Lower lobe of right lung (tissue), 2 donors: Measurements from ENCODE around the gene DNAJC8. TPM values are rescaled to one million over a fixed set of nuclear protein-coding genes. Genes with fewer than 3 reads are reported as not detected.

ENCODE experiments used
- ATAC-seq, 2 donors: fragments of 200-7000 bp; cut with Tn5 transposase; one replicate each; pipeline ENCODE4 v1.9.1; 2020 to 2022; ENCODE audit warnings: mild to moderate bottlenecking in 2 of 2, moderate library complexity in 2 of 2
- DNase-seq: peaks from one replicate; pipeline ENCODE4 v3.0.0-alpha.2; 2020
- H3K27ac ChIP-seq: fragments of 200-600 bp; one replicate; pipeline ENCODE4 v1.8.0; 2022
- H3K27me3 ChIP-seq: fragments of 200-600 bp; one replicate; pipeline ENCODE4 v1.8.0; 2022; ENCODE audit warnings: low read depth
- H3K36me3 ChIP-seq: fragments of 200-600 bp; one replicate; pipeline ENCODE4 v1.8.0; 2022; ENCODE audit warnings: mild to moderate bottlenecking
- H3K4me1 ChIP-seq: fragments of 200-600 bp; one replicate; pipeline ENCODE4 v1.8.0; 2022
- H3K4me3 ChIP-seq: fragments of 200-600 bp; one replicate; pipeline ENCODE4 v1.8.0; 2022; ENCODE audit warnings: mild to moderate bottlenecking
- H3K9me3 ChIP-seq: fragments of 200-600 bp; one replicate; pipeline ENCODE4 v1.8.0; 2022
- CTCF ChIP-seq: fragments of 200-600 bp; IDR thresholded peaks from one replicate; pipeline ENCODE4 v1.8.0; 2022; ENCODE audit warnings: antibody characterized with exemption, mild to moderate bottlenecking
- intact Hi-C: fragments of 100-400 bp; cut with DNase I; formaldehyde crosslinking; loops from one replicate; pipeline ENCODE4 v1.11.0; 2022
- total RNA-seq: library from RNA; stranded (reverse); fragmentation: NEBNext Ultra II Directional; extraction: Animal tissue kit (Norgen Biotek cat#: 25700); gene quantifications from one replicate; pipeline ENCODE4 v1.2.1, GENCODE V29; 2021
- donor health status: DM: no; HTN: yes; CAD: no; lungs with severe emphysema.

The DNAJC8 gene
- total RNA-seq, 1 donor from 2014 or later: 68.9 TPM

GRCh38 chr1:28249013-28249865, 16.4 kb upstream of the DNAJC8 start:
- Histone ChIP-seq H3K9me3 (no peaks in the 10 kb centered on the region), H3K4me3 (peak overlapping the region; percentile 15), H3K27ac (peak overlapping the region; percentile 86), H3K4me1 (peaks cover 51% of the 10 kb centered on the region), H3K36me3 (no peaks in the 10 kb centered on the region), H3K27me3 (no peaks in the 10 kb centered on the region)
- DNase-seq (peak; percentile 83), ATAC-seq (peak; percentile 63 to 70)
- intact Hi-C loops: no loop called here
- TF ChIP-seq CTCF: no peak

- intact Hi-C loops: no loop called here
- DNase-seq (peak; percentile 82), ATAC-seq (peak; percentile 81 to 83)
- Histone ChIP-seq H3K36me3 (no peaks in the 10 kb centered on the region), H3K9me3 (no peaks in the 10 kb centered on the region), H3K4me3 (peak overlapping the region; percentile 15), H3K27ac (peak overlapping the region; percentile 86), H3K4me1 (peaks cover 55% of the 10 kb centered on the region), H3K27me3 (no peaks in the 10 kb centered on the region)
- TF ChIP-seq CTCF: peak; percentile 96
Observed at GRCh38 chr1:28248273-28249012, 15.6 kb upstream of the DNAJC8 start.

- Histone ChIP-seq H3K9me3 (no peaks in the 10 kb centered on the region), H3K4me1 (peaks cover 55% of the 10 kb centered on the region), H3K36me3 (no peaks in the 10 kb centered on the region), H3K27ac (peak overlapping the region; percentile 86), H3K4me3 (peak overlapping the region; percentile 62), H3K27me3 (no peaks in the 10 kb centered on the region)
- no peak for ATAC-seq
- no peak for TF ChIP-seq CTCF
- intact Hi-C loops: no loop called here
- DNase-seq: no peak
Observed at GRCh38 chr1:28247612-28248272, 14.9 kb upstream of the DNAJC8 start.

- H3K4me1 ChIP-seq: peaks cover 55% of the 10 kb centered on the region
- intact Hi-C loops: no loop called here
- no peak for TF ChIP-seq CTCF
- peak overlapping the region; percentile 76 for H3K27ac ChIP-seq
- H3K9me3 ChIP-seq: no peaks in the 10 kb centered on the region
- no peaks in the 10 kb centered on the region for H3K36me3 ChIP-seq
- ATAC-seq: peak in 1 of 2 donors; percentile 6
- peak overlapping the region; percentile 62 for H3K4me3 ChIP-seq
- no peak for DNase-seq
- no peaks in the 10 kb centered on the region for H3K27me3 ChIP-seq
Observed at GRCh38 chr1:28246427-28246832, 13.6 kb upstream of the DNAJC8 start.

GRCh38 chr1:28244549-28245251, 11.9 kb upstream of the DNAJC8 start:
- DNase-seq (no peak), ATAC-seq (no peak)
- Histone ChIP-seq H3K27ac (no peak overlapping the region), H3K4me3 (no peak overlapping the region), H3K9me3 (no peaks in the 10 kb centered on the region), H3K36me3 (no peaks in the 10 kb centered on the region), H3K27me3 (no peaks in the 10 kb centered on the region), H3K4me1 (peaks cover 42% of the 10 kb centered on the region)
- intact Hi-C loops: no loop called here
- no peak for TF ChIP-seq CTCF
